GM12892 (cell line): Measurements from ENCODE around the gene PBX1.

Source experiments
- POLR2A ChIP-seq: IDR thresholded peaks from 2 replicates; pipeline ENCODE4 v1.6.1; 2011; ENCODE audit warnings: low read depth, low read length, control low read depth
- TAF1 ChIP-seq: IDR thresholded peaks from 2 replicates; pipeline ENCODE4 v1.6.1; 2011; ENCODE audit warnings: low read depth, mild to moderate bottlenecking, control low read depth, low read length, borderline replicate concordance

DNA sequence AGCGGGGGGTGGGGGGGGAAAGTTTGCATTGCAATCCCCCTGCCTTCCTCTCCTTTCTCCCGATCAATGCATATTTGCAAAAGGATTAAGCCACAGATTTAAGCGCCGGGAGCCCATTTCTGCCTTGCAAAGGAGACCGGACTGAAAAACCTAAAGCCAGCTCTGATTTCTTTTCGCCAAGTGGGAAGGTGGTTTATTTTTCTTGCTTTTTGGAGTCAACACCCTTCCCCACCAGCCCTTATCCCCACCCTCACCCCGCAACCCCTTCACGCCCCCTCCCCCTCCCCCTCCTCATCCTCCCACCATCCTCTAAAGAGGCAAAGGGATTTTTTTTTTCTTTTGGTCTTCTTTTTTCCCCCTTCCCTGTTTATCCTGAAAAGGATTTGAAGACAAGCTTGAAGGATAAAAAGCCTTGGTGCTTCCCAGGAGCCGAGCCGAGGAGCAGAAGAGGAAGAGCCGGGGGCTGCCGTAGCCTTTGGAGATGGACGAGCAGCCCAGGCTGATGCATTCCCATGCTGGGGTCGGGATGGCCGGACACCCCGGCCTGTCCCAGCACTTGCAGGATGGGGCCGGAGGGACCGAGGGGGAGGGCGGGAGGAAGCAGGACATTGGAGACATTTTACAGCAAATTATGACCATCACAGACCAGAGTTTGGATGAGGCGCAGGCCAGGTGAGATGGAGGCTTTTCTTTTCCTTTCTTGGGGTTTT is 513 bp downstream of the PBX1 start:
- no peak for TF ChIP-seq POLR2A
- TF ChIP-seq TAF1: no peak
